Panc1 (cell line): ENCODE results near the gene FSTL5.

ENCODE experiments used
- CTCF ChIP-seq: fragments of 450-650 bp; IDR thresholded peaks from 2 replicates; pipeline ENCODE4 v1.5.1; 2017; ENCODE audit warnings: mild to moderate bottlenecking
- POLR2AphosphoS5 ChIP-seq: IDR thresholded peaks from 2 replicates; pipeline ENCODE4 v1.6.1; 2012; ENCODE audit warnings: mild to moderate bottlenecking, low read depth, low read length, moderate library complexity
- SIN3A ChIP-seq: IDR thresholded peaks from 2 replicates; pipeline ENCODE4 v1.6.1; 2012; ENCODE audit warnings: low read depth, mild to moderate bottlenecking, low read length, moderate library complexity, borderline replicate concordance; ENCODE audit not compliant: insufficient read depth
- TF ChIP-seq, protein P1 (sequence below), 2 experiments: IDR thresholded peaks; 2 replicates each; pipeline ENCODE4 v1.6.1; 2011 to 2012; ENCODE audit warnings: low read depth in 2 of 2, control low read depth in 1 of 2, low read length in 1 of 2, mild to moderate bottlenecking in 1 of 2, moderate library complexity in 1 of 2; ENCODE audit not compliant: insufficient read depth in 1 of 2

DNA sequence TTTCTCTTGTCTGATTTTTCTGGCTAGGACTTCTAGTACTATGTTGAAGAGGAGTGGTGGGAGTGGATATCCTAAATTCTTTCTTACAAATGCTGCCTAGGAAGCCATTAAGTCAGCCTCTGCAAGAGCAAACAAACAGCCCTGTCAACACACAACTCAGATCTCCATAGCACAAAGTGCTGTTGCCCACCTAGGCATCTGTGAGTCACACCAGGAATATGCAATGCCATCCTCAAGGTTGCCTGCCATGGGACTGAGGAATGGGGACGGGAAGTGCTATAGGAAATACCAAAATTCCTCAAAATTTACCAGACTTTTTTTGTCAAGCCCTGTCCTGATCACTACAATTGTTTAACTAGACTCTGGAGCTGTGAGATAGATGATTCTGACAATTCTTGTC lies 466.9 kb downstream of the FSTL5 start:
- TF ChIP-seq, protein P1, sequence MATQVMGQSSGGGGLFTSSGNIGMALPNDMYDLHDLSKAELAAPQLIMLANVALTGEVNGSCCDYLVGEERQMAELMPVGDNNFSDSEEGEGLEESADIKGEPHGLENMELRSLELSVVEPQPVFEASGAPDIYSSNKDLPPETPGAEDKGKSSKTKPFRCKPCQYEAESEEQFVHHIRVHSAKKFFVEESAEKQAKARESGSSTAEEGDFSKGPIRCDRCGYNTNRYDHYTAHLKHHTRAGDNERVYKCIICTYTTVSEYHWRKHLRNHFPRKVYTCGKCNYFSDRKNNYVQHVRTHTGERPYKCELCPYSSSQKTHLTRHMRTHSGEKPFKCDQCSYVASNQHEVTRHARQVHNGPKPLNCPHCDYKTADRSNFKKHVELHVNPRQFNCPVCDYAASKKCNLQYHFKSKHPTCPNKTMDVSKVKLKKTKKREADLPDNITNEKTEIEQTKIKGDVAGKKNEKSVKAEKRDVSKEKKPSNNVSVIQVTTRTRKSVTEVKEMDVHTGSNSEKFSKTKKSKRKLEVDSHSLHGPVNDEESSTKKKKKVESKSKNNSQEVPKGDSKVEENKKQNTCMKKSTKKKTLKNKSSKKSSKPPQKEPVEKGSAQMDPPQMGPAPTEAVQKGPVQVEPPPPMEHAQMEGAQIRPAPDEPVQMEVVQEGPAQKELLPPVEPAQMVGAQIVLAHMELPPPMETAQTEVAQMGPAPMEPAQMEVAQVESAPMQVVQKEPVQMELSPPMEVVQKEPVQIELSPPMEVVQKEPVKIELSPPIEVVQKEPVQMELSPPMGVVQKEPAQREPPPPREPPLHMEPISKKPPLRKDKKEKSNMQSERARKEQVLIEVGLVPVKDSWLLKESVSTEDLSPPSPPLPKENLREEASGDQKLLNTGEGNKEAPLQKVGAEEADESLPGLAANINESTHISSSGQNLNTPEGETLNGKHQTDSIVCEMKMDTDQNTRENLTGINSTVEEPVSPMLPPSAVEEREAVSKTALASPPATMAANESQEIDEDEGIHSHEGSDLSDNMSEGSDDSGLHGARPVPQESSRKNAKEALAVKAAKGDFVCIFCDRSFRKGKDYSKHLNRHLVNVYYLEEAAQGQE (IDR thresholded peaks at IDR 0.05; ENCODE audit: insufficient read depth in 1 of 2, low read depth in 2 of 2, low read length in 1 of 2), result no peak
- TF ChIP-seq CTCF (no peak), POLR2AphosphoS5 (no peak), SIN3A (no peak)
